Chondrocyte (in vitro differentiated cells): ENCODE measurements around the gene CKM. TPM values are rescaled to one million over a fixed set of nuclear protein-coding genes. Genes with fewer than 3 reads are reported as not detected.

Experiments used
- DNase-seq: peaks from one replicate; pipeline ENCODE4 v3.0.0; 2021; ENCODE audit warnings: mixed read lengths, low spot score
- H3K27ac Mint-ChIP-seq: one replicate; pipeline ENCODE4 v1.8.0; 2021; ENCODE audit warnings: mild to moderate bottlenecking, moderate library complexity, mixed read lengths; ENCODE audit not compliant: unreplicated experiment
- H3K27me3 Mint-ChIP-seq: 2 replicates; pipeline ENCODE4 v1.8.0; 2021; ENCODE audit warnings: low read depth, mixed read lengths
- H3K36me3 Mint-ChIP-seq: 2 replicates; pipeline ENCODE4 v1.8.0; 2021; ENCODE audit warnings: low read depth, mixed read lengths
- H3K4me1 Mint-ChIP-seq: 2 replicates; pipeline ENCODE4 v1.8.0; 2021; ENCODE audit warnings: low read depth, mild to moderate bottlenecking, mixed read lengths
- H3K4me3 Mint-ChIP-seq: one replicate; pipeline ENCODE4 v1.8.0; 2021; ENCODE audit warnings: mild to moderate bottlenecking, moderate library complexity, mixed read lengths; ENCODE audit not compliant: unreplicated experiment
- H3K9me3 Mint-ChIP-seq: 2 replicates; pipeline ENCODE4 v1.8.0; 2021; ENCODE audit warnings: low read depth, mixed read lengths
- total RNA-seq: library from RNA; stranded (reverse); gene quantifications from 3 replicates; pipeline ENCODE4 v1.2.1, GENCODE V29; 2021
- TF ChIP-seq, protein P1 (sequence below): fragments of 200-600 bp; sonication (generic); IDR thresholded peaks from 2 replicates; pipeline ENCODE4 v1.5.0; 2021; ENCODE audit warnings: antibody characterized with exemption, mild to moderate bottlenecking, moderate library complexity

Gene CKM
- total RNA-seq, 1 donor from 2014 or later: not detected

- TF ChIP-seq, protein P1, sequence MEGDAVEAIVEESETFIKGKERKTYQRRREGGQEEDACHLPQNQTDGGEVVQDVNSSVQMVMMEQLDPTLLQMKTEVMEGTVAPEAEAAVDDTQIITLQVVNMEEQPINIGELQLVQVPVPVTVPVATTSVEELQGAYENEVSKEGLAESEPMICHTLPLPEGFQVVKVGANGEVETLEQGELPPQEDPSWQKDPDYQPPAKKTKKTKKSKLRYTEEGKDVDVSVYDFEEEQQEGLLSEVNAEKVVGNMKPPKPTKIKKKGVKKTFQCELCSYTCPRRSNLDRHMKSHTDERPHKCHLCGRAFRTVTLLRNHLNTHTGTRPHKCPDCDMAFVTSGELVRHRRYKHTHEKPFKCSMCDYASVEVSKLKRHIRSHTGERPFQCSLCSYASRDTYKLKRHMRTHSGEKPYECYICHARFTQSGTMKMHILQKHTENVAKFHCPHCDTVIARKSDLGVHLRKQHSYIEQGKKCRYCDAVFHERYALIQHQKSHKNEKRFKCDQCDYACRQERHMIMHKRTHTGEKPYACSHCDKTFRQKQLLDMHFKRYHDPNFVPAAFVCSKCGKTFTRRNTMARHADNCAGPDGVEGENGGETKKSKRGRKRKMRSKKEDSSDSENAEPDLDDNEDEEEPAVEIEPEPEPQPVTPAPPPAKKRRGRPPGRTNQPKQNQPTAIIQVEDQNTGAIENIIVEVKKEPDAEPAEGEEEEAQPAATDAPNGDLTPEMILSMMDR: no peak
- H3K9me3 Mint-ChIP-seq: no peaks in the 10 kb centered on the region
- no peak for DNase-seq
- no peak overlapping the region for H3K4me3 Mint-ChIP-seq
- H3K27me3 Mint-ChIP-seq: no peaks in the 10 kb centered on the region
- peaks cover 6% of the 10 kb centered on the region for H3K4me1 Mint-ChIP-seq
- no peak overlapping the region for H3K27ac Mint-ChIP-seq
- H3K36me3 Mint-ChIP-seq: peaks cover 12% of the 10 kb centered on the region
Observed at GRCh38 chr19:45303269-45304060, 19.2 kb downstream of the CKM start.

DNA sequence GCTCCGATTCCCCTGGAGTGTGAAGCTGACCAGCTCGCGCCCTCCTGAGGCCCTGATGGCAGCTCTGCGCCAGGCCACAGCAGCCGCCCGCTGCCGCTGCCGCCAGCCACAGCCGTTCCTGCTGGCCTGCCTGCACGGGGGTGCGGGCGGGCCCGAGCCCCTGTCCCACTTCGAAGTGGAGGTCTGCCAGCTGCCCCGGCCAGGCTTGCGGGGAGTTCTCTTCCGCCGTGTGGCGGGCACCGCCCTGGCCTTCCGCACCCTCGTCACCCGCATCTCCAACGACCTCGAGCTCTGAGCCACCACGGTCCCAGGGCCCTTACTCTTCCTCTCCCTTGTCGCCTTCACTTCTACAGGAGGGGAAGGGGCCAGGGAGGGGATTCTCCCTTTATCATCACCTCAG lies 20.3 kb downstream of the CKM start:
- no peaks in the 10 kb centered on the region for H3K9me3 Mint-ChIP-seq
- H3K36me3 Mint-ChIP-seq: peaks cover 16% of the 10 kb centered on the region
- H3K27me3 Mint-ChIP-seq: no peaks in the 10 kb centered on the region
- no peak overlapping the region for H3K4me3 Mint-ChIP-seq
- DNase-seq: no peak
- H3K4me1 Mint-ChIP-seq: peaks cover 6% of the 10 kb centered on the region
- TF ChIP-seq, protein P1: no peak
- no peak overlapping the region for H3K27ac Mint-ChIP-seq

DNA sequence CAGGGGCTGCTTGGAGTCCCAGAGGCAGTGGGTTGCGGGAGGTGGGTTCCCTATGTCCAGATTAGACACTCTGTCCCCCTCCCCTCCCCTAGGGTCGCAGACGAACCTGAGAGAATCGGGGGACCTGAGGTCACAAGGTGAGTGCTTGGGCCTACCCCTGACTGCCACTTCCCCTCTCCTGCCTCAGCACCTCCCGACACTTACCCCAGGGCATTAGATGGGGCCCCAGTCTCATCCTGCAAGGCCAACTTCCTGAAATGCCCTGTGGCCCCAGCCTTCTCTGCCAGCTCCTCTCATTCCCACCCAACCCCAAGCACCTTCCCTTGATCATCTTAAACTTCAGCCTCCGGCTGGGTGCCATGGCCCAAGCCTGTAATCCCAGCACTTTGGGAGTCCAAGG lies 23.0 kb downstream of the CKM start:
- Mint-ChIP-seq H3K36me3 (peaks cover 24% of the 10 kb centered on the region), H3K4me3 (no peak overlapping the region), H3K27me3 (no peaks in the 10 kb centered on the region), H3K9me3 (peaks cover 3% of the 10 kb centered on the region), H3K4me1 (no peaks in the 10 kb centered on the region), H3K27ac (no peak overlapping the region)
- TF ChIP-seq, protein P1: no peak
- no peak for DNase-seq

DNA sequence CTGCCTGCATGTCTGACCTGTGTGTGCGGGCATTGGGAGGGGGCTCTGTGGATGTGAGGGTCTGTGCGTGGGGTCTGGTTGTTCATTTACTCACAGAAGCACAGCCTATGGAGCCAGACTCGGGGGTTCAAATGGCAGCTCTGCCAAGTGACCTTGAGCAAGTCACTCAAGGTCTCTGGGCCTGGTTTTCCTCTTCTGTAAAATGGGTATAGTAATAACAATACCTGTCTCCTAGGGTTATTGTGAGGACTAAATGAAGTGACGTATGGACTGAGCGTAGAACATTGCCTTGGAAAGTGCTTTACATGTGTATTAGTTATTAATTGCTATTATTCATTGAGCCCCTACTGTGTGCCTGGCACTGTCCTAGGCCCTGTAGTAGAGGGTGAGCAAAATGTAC lies 24.4 kb downstream of the CKM start:
- Mint-ChIP-seq H3K36me3 (peaks cover 34% of the 10 kb centered on the region), H3K4me1 (no peaks in the 10 kb centered on the region), H3K27me3 (no peaks in the 10 kb centered on the region), H3K9me3 (peaks cover 3% of the 10 kb centered on the region), H3K27ac (no peak overlapping the region), H3K4me3 (no peak overlapping the region)
- TF ChIP-seq, protein P1: no peak
- DNase-seq: no peak

DNA sequence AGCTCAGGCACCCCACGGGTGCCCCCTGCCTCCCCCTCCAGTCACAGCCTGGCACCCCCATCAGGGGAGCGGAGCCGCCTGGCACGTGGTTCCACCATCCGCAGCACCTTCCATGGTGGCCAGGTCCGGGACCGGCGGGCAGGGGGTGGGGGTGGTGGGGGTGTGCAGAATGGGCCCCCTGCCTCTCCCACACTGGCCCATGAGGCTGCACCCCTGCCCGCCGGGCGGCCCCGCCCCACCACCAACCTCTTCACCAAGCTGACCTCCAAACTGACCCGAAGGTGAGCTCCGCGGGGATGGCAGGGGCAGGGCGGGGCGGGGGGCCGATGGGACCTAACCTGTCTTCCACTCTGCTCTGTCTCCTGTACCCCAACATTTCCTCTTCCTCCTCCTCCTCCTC lies 25.0 kb downstream of the CKM start:
- Mint-ChIP-seq H3K36me3 (peaks cover 36% of the 10 kb centered on the region), H3K9me3 (peaks cover 3% of the 10 kb centered on the region), H3K27me3 (no peaks in the 10 kb centered on the region), H3K4me1 (no peaks in the 10 kb centered on the region), H3K27ac (no peak overlapping the region), H3K4me3 (no peak overlapping the region)
- no peak for DNase-seq
- TF ChIP-seq, protein P1: no peak
